Measurements from ENCODE around the gene OTOP1.
"Not testable (repeated sequence)": the region's sequence is repeated elsewhere in the genome, so short reads cannot be mapped to it uniquely, and the experiment has no call there.

Gene OTOP1

GRCh38 chr4:4268776-4269175, 42.0 kb upstream of the OTOP1 start:
- in situ Hi-C loops (cut with MboI; ENCODE audit: low sequenced_read_pairs, unreplicated experiment): no loop called here
- no peak for DNase-seq (ENCODE audit: low spot score)
- TF ChIP-seq CTCF (IDR thresholded peaks at IDR 0.05; ENCODE audit: borderline replicate concordance, control extremely low read depth, extremely low read depth, insufficient read depth, missing control alignments): no peak

GRCh38 chr4:4267981-4268380, 41.3 kb upstream of the OTOP1 start:
- in situ Hi-C loops (cut with MboI; ENCODE audit: low sequenced_read_pairs, unreplicated experiment): no loop called here
- TF ChIP-seq CTCF (IDR thresholded peaks at IDR 0.05; ENCODE audit: borderline replicate concordance, control extremely low read depth, extremely low read depth, insufficient read depth, missing control alignments): no peak
- no peak for DNase-seq (ENCODE audit: low spot score)

GRCh38 chr4:4260185-4260751, 33.5 kb upstream of the OTOP1 start:
- TF ChIP-seq CTCF (IDR thresholded peaks at IDR 0.05; ENCODE audit: borderline replicate concordance, control extremely low read depth, extremely low read depth, insufficient read depth, missing control alignments): no peak
- DNase-seq (ENCODE audit: low spot score): peak; percentile 51
- in situ Hi-C loops (cut with MboI; ENCODE audit: low sequenced_read_pairs, unreplicated experiment): no loop called here

- in situ Hi-C loops (cut with MboI; ENCODE audit: low sequenced_read_pairs, unreplicated experiment): loop anchor here (10.0 kb wide), 1 partner anchor 75 kb away; no protein-coding TSS in a partner anchor
- DNase-seq (ENCODE audit: low spot score): no peak
- no peak for TF ChIP-seq CTCF (IDR thresholded peaks at IDR 0.05; ENCODE audit: borderline replicate concordance, control extremely low read depth, extremely low read depth, insufficient read depth, missing control alignments)
These were observed 32.9 kb upstream of the OTOP1 start for GRCh38 chr4:4259484-4260100.

- not testable (repeated sequence) for DNase-seq (ENCODE audit: low spot score)
- in situ Hi-C loops (cut with MboI; ENCODE audit: low sequenced_read_pairs, unreplicated experiment): loop anchor here (10.0 kb wide), 1 partner anchor 77 kb away; no protein-coding TSS in a partner anchor
These were observed 31.0 kb upstream of the OTOP1 start for GRCh38 chr4:4257705-4258104.

- peak; percentile 11 for DNase-seq (ENCODE audit: low spot score)
- in situ Hi-C loops (cut with MboI; ENCODE audit: low sequenced_read_pairs, unreplicated experiment): loop anchor here (10.0 kb wide), 1 partner anchor 78 kb away; no protein-coding TSS in a partner anchor
These were observed 30.1 kb upstream of the OTOP1 start for GRCh38 chr4:4256799-4257198.

More at GRCh38 chr4:4256799-4257198, 30.1 kb upstream of the OTOP1 start:
- TF ChIP-seq CTCF (IDR thresholded peaks at IDR 0.05; ENCODE audit: borderline replicate concordance, control extremely low read depth, extremely low read depth, insufficient read depth, missing control alignments): no peak

Measured in GM13976 (cell line).